ENCODE results near the gene RSPH6A. TPM values are rescaled to one million over a fixed set of nuclear protein-coding genes. Genes with fewer than 3 reads are reported as not detected.
A peak's percentile ranks its signal among the peaks of the same experiment; 100 is the strongest.

RSPH6A gene
- total RNA-seq, 1 donor from 2014 or later = 0.08 TPM

DNA sequence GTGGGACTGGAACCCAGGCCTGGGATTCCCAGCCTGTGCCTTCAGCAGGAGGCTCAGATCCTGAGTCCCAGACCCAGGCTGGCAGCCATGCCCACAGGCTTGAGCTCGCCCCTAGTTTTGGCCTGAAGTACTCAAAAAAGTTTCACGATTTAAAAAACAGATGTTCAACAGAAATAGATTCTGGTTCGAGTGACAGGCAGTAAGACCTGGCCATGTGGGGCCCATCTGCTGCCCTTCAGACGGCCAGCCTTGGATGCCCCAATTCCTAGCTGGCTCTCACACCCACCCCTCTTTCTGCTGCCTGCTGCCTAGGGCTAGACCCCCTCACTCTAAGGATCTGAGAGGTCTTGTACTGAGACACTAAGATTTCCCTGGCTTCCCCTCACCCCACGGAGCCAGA lies 30.0 kb downstream of the RSPH6A start:
- DNase-seq = no peak
- intact Hi-C loops (cut with DNase I) = no loop called here
- ATAC-seq (ENCODE audit: poor library complexity) = no peak

GRCh38 chr19:45784096-45784495 lies 31.0 kb downstream of the RSPH6A start:
- no peak for ATAC-seq (ENCODE audit: poor library complexity)
- DNase-seq = no peak
- intact Hi-C loops (cut with DNase I) = no loop called here

DNA sequence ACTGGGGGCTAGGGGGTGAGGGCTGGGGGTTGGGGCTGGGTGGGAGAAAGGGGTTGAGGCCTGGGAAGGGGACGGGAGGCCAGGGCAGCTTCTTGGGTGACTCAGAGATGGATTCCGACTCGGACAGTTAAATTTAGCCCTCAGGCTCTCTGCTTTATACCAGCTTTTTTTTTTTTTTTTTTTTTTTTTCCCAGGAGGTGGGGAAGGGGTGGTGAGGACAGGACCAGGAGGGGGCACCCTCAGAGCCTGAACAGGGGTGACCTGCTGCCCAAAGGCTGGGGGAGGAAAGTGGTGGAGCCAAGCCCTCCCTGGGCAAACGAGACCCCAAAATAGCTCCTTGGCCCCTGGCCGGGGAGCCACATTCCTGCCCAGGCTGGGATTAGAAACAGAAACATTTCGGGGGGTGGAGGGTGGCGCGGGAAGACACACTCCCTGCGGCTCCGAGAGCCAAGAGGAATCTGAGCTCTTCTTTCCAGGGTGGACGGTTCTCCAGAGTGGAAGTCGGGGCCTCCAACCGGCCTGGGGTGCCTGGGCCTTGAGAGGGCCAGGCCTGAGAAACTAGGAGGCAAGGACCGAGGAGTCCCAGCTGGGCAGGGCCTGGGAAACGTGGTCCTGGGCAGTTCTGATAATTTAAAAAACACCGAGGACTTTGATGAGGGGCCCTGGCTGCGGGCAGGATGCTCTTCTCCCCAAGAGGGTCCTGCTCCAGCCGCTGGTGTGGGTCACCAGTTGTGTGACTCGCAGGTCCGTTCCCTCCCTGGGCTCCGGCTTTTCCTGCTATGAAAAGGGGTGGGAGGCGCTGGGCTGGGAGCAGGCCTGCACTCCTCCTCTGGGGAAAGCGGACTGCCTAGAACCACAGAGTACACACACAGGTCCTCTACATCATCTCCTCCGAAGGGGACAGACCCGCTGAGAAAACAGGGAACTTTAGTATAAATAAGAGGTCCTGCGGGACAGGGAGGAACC lies 32.0 kb downstream of the RSPH6A start:
- ATAC-seq (ENCODE audit: poor library complexity) = peak; percentile 74
- intact Hi-C loops (cut with DNase I) = no loop called here

GRCh38 chr19:45782162-45782691 lies 32.9 kb downstream of the RSPH6A start, which contains the start of gene DMPK:
Gene DMPK, minus strand, starts transcription at chr19:45782490. Its CDS starts 138 bp downstream, at chr19:45782352.
- DNase-seq (peak; percentile 77), ATAC-seq (ENCODE audit: poor library complexity) (peak; percentile 72)
- intact Hi-C loops (cut with DNase I) = no loop called here

More for the DNA sequence above, 32.0 kb downstream of the RSPH6A start:
- peak; percentile 89 for DNase-seq

DNA sequence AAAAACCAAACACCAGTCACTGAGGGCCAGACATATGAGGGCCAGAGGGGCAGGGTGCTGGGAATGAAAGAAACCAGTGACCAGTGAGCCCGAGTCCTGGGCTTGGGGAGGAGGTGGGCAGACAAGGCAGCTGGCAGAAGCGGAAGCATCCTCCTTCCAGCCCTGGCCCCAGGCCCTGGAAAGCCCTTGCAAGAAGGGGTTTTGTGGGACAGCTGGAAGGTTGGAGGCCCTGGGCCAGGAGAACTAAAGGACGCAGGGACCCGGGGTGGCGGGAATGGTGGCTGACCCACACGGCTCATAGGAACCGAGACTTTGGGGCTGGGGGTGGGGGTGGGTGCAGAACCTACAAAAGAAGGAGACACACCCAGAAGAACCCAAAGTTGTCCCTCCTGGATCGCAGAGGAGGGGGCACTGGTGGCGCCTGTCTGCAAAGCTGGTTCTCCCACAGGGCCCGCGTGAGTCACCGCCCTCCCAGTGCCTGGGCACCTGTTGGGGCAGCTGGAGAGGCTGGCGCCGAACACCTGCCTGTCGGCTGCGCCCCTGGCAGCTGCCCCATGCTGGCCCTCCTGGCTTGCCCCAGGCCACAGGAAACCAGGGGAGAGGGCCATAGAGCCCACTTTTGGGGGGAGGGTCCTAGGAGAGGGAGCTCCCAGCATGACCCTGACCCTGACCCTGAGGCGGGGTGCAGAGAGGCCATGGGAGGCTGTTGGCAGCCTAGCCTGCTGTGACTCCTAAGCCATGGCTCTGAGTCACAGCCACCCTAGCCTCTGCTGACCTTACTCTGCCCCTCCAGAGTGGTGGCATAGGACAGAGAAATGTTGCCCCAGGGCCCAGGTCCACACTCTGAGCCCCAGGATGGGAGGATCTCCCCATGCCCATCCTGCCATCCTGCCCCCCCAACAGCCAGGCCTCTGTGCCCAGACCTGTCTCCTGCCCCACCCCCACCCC lies 33.6 kb downstream of the RSPH6A start:
- DNase-seq (no peak), ATAC-seq (ENCODE audit: poor library complexity) (peak; percentile 1)
- intact Hi-C loops (cut with DNase I) = no loop called here

DNA sequence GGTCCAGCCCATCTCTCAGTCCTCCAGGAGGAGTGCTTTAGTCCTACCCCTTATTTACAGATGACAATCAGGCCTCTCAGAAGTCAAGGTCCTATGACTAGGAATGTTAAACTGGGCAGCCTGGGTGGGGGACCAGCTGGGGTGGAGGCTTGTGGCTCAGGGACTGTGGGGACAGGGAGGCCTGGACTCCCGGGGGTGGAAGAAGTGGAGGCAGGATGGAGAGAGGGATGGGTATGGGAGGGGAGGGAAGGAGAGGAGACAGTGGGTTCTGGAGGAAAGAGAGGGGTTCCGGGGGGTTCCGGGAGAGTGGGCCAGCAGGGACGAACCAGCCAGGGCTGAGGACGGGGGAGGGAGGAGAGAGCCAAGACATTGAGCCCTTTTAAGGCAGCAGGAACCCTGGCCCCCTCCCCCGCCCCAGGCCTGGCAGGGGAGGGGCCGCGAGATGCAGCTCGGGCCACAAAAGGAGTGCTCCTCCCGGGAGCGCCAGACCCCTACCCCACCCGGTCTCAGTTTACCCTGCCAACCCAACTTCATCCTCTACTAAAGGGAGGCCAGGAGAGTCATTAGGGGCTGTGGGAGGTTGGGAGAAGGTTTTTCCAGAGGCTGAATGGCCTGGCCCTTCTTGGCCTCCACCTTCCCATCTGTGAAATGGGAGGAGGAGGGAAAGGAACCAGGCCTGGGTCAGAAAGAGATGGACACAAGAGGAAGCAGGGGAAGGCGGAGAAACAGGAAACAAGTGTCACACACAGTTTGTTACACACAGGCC lies 34.5 kb downstream of the RSPH6A start:
- no peak for DNase-seq
- intact Hi-C loops (cut with DNase I) = no loop called here
- no peak for ATAC-seq (ENCODE audit: poor library complexity)

DNA sequence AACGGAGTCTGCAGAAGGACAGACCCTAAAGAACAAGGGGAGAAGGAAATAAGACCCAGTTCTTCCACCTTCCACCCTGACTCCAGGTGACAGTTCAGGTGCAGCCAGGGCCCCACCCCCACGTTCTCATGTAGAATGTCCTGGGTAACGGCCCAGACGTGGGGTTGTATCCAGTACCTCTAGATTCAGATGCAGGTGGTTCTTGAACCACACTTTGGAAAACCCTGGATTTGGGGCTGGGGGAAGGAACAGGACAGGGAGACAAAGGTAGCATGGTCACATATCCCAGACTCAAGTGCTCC lies 35.0 kb downstream of the RSPH6A start:
- intact Hi-C loops (cut with DNase I) = no loop called here
- ATAC-seq (ENCODE audit: poor library complexity) = no peak
- no peak for DNase-seq

- ATAC-seq (ENCODE audit: poor library complexity) (peak; percentile 49), DNase-seq (peak; percentile 87)
- intact Hi-C loops (cut with DNase I) = no loop called here
Measured at GRCh38 chr19:45779231-45780145, 35.6 kb downstream of the RSPH6A start.

GRCh38 chr19:45778010-45778661 lies 37.0 kb downstream of the RSPH6A start:
- no peak for DNase-seq
- no peak for ATAC-seq (ENCODE audit: poor library complexity)
- intact Hi-C loops (cut with DNase I) = no loop called here

DNA sequence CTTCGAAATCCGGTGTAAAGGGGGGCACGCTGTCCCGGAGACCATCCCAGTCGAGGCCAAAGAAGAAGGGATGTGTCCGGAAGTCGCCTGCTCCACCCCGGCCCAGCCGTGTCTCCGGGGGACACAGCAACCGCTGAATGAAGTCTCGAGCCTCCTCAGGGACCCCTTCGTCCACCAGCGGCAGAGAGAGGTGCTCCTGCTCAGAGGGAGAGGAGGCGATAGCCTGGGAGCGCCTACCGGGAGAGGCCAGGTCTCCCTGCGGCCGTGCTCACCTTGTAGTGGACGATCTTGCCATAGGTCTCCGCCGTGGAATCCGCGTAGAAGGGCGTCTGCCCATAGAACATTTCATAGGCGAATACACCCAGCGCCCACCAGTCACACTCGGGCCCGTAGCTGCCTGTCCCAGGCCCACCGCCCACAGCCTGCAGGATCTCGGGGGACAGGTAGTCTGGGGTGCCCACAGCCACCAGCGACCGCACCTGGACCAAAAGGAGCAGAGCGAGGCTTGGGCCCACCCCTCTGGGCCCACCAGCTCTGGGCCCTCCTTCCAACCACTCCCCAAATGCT lies 37.6 kb downstream of the RSPH6A start:
- no peak for DNase-seq
- no peak for ATAC-seq (ENCODE audit: poor library complexity)
- intact Hi-C loops (cut with DNase I) = no loop called here

DNA sequence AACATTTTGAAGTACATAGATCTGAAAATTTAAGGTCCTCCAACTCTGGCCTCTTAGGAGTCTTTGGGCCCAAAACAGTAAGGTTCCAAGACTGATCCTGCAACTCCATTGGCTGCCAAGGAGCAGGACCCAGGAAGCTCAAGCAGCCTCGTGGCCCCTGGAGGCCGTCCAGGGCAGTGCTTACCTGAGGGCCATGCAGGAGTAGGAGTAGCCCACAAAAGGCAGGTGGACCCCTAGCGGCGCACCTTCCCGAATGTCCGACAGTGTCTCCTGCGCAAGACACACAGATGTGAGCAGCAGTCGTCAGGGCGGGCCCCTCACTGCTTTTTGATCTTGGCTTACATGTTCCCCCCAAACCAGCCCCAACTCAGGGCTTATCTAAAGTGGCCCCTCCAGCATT lies 40.3 kb downstream of the RSPH6A start:
- no peak for ATAC-seq (ENCODE audit: poor library complexity)
- intact Hi-C loops (cut with DNase I) = no loop called here
- no peak for DNase-seq

- DNase-seq (no peak), ATAC-seq (ENCODE audit: poor library complexity) (no peak)
- intact Hi-C loops (cut with DNase I) = no loop called here
Measured at GRCh38 chr19:45773384-45773783, 41.7 kb downstream of the RSPH6A start.

GRCh38 chr19:45772912-45773311 lies 42.2 kb downstream of the RSPH6A start:
- ATAC-seq (ENCODE audit: poor library complexity) (no peak), DNase-seq (no peak)
- intact Hi-C loops (cut with DNase I) = no loop called here

GRCh38 chr19:45772130-45772840 lies 42.8 kb downstream of the RSPH6A start:
- intact Hi-C loops (cut with DNase I) = no loop called here
- ATAC-seq (ENCODE audit: poor library complexity) = no peak
- no peak for DNase-seq

GRCh38 chr19:45771311-45771933 lies 43.7 kb downstream of the RSPH6A start:
- peak; percentile 48 for DNase-seq
- no peak for ATAC-seq (ENCODE audit: poor library complexity)
- intact Hi-C loops (cut with DNase I) = no loop called here
